Lower leg skin (tissue), 3 donors: ENCODE results near the gene LGALS9.

Source experiments
- POLR2A ChIP-seq, 2 donors: fragments of 450-650 bp; IDR thresholded peaks; one replicate each; pipeline ENCODE4 v1.6.1; 2016 to 2017; ENCODE audit warnings: antibody characterized with exemption in 2 of 2, mild to moderate bottlenecking in 1 of 2, moderate library complexity in 1 of 2
- TF ChIP-seq, protein P1 (sequence below), 3 donors: fragments of 450-650 bp; IDR thresholded peaks; one replicate each; pipeline ENCODE4 v1.5.1; 2016; ENCODE audit warnings: antibody characterized with exemption in 3 of 3, mild to moderate bottlenecking in 3 of 3, moderate library complexity in 2 of 3

DNA sequence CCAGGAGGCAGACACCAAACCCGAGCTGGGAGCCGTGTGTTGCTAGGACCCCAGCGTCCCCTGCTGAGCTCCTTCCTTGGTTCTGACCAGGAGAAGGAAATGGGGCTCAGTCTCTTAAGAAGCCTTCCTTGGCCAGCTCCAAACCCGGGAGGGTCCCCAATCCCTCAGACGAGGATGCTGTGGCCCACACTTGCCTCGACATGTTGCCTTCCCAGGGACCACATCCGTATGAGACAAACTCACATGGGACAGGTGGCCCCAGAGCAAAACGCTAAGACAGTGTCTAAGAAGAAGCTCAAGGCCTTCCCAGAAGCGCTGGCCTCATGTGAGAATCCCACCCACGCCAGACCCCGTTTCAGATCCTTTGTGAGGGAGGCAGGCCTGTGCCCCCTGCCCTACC is 19.8 kb downstream of the LGALS9 start:
- no peak for TF ChIP-seq POLR2A (IDR thresholded peaks at IDR 0.05)
- TF ChIP-seq, protein P1, sequence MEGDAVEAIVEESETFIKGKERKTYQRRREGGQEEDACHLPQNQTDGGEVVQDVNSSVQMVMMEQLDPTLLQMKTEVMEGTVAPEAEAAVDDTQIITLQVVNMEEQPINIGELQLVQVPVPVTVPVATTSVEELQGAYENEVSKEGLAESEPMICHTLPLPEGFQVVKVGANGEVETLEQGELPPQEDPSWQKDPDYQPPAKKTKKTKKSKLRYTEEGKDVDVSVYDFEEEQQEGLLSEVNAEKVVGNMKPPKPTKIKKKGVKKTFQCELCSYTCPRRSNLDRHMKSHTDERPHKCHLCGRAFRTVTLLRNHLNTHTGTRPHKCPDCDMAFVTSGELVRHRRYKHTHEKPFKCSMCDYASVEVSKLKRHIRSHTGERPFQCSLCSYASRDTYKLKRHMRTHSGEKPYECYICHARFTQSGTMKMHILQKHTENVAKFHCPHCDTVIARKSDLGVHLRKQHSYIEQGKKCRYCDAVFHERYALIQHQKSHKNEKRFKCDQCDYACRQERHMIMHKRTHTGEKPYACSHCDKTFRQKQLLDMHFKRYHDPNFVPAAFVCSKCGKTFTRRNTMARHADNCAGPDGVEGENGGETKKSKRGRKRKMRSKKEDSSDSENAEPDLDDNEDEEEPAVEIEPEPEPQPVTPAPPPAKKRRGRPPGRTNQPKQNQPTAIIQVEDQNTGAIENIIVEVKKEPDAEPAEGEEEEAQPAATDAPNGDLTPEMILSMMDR (IDR thresholded peaks at IDR 0.05) = no peak
